ENCODE measurements around the gene HOOK2. TPM values are rescaled to one million over a fixed set of nuclear protein-coding genes. Genes with fewer than 3 reads are reported as not detected.

Gene HOOK2
- total RNA-seq, 4 donors from 2014 or later = 13.5 to 24.1 (median 14.6) TPM

DNA sequence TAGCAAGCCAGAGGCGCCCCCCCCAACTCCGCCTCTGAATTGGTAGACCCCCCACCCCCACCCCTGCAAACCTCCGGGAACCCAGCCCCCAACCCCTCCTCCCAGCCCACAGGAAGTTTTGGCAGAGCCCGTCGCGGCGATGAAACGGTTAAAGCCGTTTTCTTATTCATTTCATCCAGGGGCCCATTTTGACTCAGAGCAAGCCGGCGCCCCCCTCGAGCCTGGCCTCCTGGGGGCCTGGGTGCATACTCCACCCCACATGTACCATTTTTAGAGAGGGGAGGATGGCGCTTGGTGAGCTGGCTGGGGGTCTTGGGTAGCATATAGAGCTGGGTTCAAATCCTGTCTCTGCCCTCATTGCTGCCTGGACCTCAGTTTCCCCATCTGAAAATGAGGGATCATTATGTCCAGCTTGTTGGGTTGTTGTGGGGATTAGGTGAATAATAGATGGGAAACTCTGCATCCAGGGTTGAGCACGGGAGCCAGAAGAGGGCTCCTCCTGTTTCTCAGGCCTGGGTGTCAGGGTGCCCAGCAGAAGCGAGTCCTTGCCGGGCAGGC is 8.0 kb upstream of the HOOK2 start:
- 20% methylated on average over 1 of the region's 16 CpGs; no CpG with 5 or more reads in 1 of the 2 donors for WGBS, 2 donors (ENCODE audit: low coverage in 1 of 2)
- peaks cover 0 to 85% (median 51%) of the 10 kb centered on the region in 3 donors for H3K4me1 ChIP-seq
- H3K9me3 ChIP-seq = no peaks in the 10 kb centered on the region
- H3K36me3 ChIP-seq = no peaks in the 10 kb centered on the region
- no peak for ATAC-seq
- H3K27ac ChIP-seq = peak overlapping the region; percentile 67 to 100 (median 98)
- peak overlapping the region; percentile 33 to 60 for H3K4me3 ChIP-seq
- no peaks in the 10 kb centered on the region for H3K27me3 ChIP-seq
- TF ChIP-seq POLR2AphosphoS5 (IDR thresholded peaks at IDR 0.05) (no peak), POLR2A (IDR thresholded peaks at IDR 0.05) (no peak), EP300 (IDR thresholded peaks at IDR 0.05) (no peak)
- TF ChIP-seq, protein P1, sequence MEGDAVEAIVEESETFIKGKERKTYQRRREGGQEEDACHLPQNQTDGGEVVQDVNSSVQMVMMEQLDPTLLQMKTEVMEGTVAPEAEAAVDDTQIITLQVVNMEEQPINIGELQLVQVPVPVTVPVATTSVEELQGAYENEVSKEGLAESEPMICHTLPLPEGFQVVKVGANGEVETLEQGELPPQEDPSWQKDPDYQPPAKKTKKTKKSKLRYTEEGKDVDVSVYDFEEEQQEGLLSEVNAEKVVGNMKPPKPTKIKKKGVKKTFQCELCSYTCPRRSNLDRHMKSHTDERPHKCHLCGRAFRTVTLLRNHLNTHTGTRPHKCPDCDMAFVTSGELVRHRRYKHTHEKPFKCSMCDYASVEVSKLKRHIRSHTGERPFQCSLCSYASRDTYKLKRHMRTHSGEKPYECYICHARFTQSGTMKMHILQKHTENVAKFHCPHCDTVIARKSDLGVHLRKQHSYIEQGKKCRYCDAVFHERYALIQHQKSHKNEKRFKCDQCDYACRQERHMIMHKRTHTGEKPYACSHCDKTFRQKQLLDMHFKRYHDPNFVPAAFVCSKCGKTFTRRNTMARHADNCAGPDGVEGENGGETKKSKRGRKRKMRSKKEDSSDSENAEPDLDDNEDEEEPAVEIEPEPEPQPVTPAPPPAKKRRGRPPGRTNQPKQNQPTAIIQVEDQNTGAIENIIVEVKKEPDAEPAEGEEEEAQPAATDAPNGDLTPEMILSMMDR (IDR thresholded peaks at IDR 0.05) = no peak

- Histone ChIP-seq H3K4me1 (peaks cover 0 to 85% (median 45%) of the 10 kb centered on the region in 3 donors), H3K36me3 (no peaks in the 10 kb centered on the region), H3K27me3 (no peaks in the 10 kb centered on the region), H3K27ac (peak overlapping the region; percentile 67 to 100 (median 98)), H3K4me3 (peak overlapping the region; percentile 33 to 60), H3K9me3 (no peaks in the 10 kb centered on the region)
- TF ChIP-seq EP300 (IDR thresholded peaks at IDR 0.05) = peak; percentile 97
- TF ChIP-seq, protein P1 (IDR thresholded peaks at IDR 0.05) = peak in 1 of 4 experiments; percentile 30
- TF ChIP-seq POLR2A (IDR thresholded peaks at IDR 0.05) = peak; percentile 72 to 79
- TF ChIP-seq POLR2AphosphoS5 (IDR thresholded peaks at IDR 0.05) = peak; percentile 98
- peak; percentile 70 for ATAC-seq
- no CpG with 5 or more reads among the region's 88 CpGs for WGBS, 2 donors (ENCODE audit: low coverage in 1 of 2)
Observed at GRCh38 chr19:12782424-12783290, 7.3 kb upstream of the HOOK2 start.

DNA sequence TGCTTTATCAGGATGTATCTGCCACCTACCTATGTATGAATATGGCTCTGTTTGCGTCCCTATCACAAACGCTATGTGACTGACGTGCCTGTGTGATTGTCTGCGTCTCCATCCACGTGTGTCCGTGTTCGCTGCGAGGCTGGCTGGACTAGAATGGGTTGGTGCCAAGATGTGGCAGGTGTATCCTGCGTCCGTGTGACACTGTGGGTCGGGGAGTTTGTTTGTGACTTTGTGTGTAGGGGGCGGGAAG is 6.7 kb upstream of the HOOK2 start:
- no peak for ATAC-seq
- WGBS, 2 donors (ENCODE audit: low coverage in 1 of 2) = 0% methylated on average over 1 of the region's 12 CpGs; no CpG with 5 or more reads in 1 of the 2 donors
- Histone ChIP-seq H3K36me3 (no peaks in the 10 kb centered on the region), H3K27ac (peak overlapping the region; percentile 67 to 100 (median 98)), H3K4me1 (peaks cover 0 to 85% (median 47%) of the 10 kb centered on the region in 3 donors), H3K27me3 (no peaks in the 10 kb centered on the region), H3K9me3 (no peaks in the 10 kb centered on the region), H3K4me3 (peak overlapping the region; percentile 33 to 60)
- TF ChIP-seq POLR2AphosphoS5 (IDR thresholded peaks at IDR 0.05) = no peak
- TF ChIP-seq, protein P1 (IDR thresholded peaks at IDR 0.05) = no peak
- no peak for TF ChIP-seq POLR2A (IDR thresholded peaks at IDR 0.05)
- TF ChIP-seq EP300 (IDR thresholded peaks at IDR 0.05) = no peak

GRCh38 chr19:12779162-12779993 is 4.0 kb upstream of the HOOK2 start:
- Histone ChIP-seq H3K27me3 (no peaks in the 10 kb centered on the region), H3K27ac (peak overlapping the region; percentile 72 to 99 (median 98)), H3K4me3 (peak overlapping the region in 1 of 2 donors; percentile 73), H3K36me3 (no peaks in the 10 kb centered on the region), H3K4me1 (peaks cover 0 to 67% (median 32%) of the 10 kb centered on the region in 3 donors), H3K9me3 (no peaks in the 10 kb centered on the region)
- ATAC-seq = no peak
- 36 to 67% methylated on average over 3 to 10 of the region's 15 CpGs for WGBS, 2 donors (ENCODE audit: low coverage in 1 of 2)
- TF ChIP-seq, protein P1 (IDR thresholded peaks at IDR 0.05) = no peak
- no peak for TF ChIP-seq POLR2A (IDR thresholded peaks at IDR 0.05)
- TF ChIP-seq POLR2AphosphoS5 (IDR thresholded peaks at IDR 0.05) = peak; percentile 75
- no peak for TF ChIP-seq EP300 (IDR thresholded peaks at IDR 0.05)

All from gastroesophageal sphincter (tissue), 4 donors.